Activated CD4-positive, alpha-beta T cell treated with anti-CD3 and anti-CD28 coated beads, Interleukin-2, amount 50 U/mL, for 4 hours (primary cell): ENCODE measurements around the gene RCAN2.

ENCODE experiments used
- DNase-seq, 2 experiments: peaks; one replicate each; pipeline ENCODE4 v3.0.0-alpha.2; 2020

RCAN2 gene

DNA sequence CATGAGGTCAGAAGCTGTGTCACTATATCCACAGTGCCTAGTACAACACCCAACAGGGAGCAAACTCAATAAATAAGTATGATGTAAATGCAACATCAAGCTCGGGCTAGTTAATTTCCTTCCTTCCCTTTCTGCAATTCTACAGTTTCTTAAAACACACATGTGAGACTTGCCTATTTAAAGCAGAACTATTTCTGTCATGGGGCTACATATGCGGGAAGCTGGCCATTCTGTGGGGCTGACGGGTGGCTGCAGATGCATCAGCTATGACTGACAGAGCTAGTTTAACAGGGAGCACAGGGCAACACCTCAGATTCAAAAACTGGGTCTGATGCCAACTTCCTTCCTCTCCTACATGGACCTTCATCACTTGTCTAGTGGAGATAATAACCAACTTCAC is 202.4 kb downstream of the RCAN2 start:
- no peak for DNase-seq

DNA sequence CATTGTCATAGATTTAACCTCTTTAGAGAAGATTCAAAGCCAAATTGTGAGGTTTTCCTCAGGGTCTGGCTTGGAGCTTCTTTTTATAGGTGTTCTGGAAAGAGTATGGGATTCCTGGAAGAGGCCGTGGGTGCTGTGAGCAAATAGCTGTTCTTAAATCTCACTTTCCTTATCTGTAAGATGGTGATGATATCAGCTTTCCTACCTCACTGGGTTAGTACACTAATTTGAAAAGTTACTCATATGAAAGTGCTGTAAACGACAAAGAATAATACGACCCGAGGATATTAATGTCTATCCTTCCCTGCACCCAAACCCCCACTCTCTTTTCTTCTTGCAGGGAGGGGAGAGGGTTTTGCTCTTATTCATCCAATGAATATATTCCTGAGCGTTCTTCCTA is 203.6 kb downstream of the RCAN2 start:
- no peak for DNase-seq

DNA sequence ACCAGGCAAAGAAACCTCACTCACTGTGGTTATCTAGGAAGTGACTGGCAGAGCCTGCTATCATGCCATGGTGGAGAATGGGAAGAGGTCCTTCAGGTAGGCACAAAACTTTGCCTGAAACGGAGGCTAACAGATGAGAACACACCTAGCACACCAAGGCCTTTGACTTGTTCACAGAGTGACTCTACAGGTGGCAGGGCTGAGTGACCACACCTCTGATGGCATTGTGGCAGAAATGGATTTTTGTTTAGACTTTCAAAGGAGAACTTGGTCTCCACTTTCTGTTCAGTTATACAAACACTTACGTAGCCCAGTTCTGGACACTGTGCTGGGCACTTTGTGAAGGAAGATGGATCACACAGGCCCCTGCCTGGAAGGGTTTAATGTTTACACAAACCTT is 204.2 kb downstream of the RCAN2 start:
- no peak for DNase-seq

DNA sequence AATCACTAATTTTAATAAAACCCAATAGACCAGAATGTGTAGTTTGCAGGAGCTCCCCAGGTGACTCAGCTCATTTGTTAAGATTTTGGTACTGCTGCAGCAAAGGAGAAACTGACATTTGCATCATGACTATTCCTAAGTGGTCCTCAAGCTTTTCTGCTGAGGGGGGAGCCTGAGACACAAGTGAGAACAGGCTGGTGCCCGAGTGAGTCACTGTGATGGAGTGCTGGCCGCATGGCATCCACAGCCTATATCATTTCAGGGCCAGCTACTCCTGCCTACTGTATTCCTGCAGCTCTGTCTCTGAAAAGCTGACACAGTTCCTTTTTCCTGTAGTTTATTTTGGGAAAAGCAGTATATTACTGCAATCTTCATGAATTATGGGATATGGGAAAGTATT is 206.8 kb downstream of the RCAN2 start:
- DNase-seq = no peak

DNA sequence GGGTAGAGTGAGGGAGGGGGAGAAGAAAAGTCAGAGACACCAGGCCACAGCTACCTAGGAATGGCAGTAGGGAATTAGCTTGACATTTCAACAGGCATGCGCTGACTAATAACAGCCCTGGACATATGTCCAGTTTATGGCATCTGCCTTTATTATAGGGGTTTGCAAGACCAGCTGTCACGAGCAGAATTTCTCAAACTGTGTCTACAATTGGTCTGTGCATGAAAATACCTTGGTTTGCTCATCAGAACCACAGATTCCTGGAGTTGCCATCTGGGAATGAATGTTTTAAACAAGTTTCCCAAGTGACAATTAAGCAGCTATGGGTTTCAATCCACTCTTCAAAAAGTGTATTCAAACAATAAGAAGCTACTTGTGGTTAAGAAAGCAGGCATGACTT is 210.1 kb downstream of the RCAN2 start:
- no peak for DNase-seq

- no peak for DNase-seq
These were observed 211.4 kb downstream of the RCAN2 start for GRCh38 chr6:46279874-46280273.

DNA sequence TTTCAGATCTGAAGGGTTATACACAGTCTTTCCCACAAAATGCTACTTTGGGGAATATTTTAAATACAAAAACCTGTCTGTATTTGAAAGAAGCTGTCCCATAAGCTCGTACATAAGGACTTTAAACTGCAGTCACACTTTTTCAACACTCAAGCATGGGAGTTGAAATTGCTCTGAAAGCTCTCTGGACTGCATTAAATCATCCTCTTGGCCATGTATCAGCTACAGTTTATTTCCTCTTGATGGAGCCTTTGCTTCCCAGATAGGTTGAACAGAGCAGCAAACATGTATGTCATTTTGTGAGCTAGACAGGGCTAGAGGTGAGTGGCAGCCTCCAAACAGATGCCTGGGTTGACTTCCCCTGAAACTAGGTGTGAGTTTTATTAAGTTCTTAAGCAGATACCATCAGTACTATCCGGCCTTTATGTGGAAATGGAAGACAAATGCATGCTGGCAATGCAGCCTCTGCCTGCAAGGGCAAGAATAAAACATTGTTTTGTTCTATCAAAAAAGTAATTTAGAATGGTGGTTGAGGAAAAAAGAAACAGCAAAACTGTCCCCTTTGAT is 214.6 kb downstream of the RCAN2 start:
- DNase-seq = no peak

DNA sequence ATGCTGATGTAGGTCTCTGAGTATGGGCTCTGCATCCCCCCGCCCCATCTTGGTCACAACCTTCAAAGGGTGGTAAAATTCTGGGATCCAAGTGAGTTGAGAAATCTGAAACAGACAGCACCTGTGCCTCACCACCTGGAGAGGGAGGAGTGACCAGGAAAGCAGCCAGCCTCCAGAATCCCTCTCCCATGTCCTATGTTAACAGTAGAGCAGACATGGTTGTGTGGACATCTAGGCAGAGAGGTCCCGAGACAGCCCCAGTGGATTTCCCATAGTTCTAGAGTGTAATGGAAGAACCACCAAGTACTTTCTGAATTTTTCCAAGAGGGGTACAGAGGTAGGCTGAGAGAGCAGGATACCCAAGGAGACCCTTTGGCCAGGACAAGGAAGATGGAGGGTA is 216.7 kb downstream of the RCAN2 start:
- no peak for DNase-seq

GRCh38 chr6:46273911-46274310 is 217.3 kb downstream of the RCAN2 start:
- DNase-seq = no peak

DNA sequence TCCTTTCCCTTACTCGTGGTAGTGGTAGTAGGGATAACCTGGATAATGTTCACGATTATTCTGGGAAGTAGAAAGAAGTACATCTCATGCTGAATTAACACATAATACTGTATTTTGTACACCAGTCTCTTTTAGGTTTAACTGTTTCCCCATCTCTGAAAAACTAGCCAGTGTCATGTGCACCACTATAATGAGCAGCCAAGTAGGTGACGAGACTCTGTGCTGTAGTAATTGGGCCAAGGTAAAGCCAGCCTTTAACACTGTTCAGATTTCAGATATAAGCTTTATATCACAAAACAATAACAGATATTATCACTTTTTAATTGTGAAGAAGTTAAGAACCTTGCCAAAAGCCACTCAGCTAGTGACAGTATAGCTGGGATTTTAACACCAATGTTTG is 219.5 kb downstream of the RCAN2 start:
- no peak for DNase-seq

DNA sequence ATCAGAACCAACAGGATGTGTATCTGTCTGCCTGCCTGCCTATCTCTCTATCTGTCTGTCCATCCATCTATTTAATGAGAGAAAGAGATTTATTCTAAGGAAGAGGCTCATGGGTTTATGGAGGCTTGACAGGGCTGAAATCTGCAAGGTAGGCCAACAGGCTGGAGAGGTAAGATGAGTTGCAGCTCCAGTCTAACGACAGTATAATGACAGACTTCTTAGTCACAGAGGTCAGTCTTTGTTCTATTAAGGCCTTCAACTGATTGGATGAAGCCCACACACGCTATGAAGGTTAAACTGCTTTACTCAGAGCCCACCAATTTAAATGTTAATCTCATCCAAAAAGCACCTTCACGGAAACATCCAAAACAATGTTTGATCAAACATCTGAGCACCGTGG is 220.1 kb downstream of the RCAN2 start:
- DNase-seq = no peak

GRCh38 chr6:46270336-46270735 is 220.9 kb downstream of the RCAN2 start:
- no peak for DNase-seq

DNA sequence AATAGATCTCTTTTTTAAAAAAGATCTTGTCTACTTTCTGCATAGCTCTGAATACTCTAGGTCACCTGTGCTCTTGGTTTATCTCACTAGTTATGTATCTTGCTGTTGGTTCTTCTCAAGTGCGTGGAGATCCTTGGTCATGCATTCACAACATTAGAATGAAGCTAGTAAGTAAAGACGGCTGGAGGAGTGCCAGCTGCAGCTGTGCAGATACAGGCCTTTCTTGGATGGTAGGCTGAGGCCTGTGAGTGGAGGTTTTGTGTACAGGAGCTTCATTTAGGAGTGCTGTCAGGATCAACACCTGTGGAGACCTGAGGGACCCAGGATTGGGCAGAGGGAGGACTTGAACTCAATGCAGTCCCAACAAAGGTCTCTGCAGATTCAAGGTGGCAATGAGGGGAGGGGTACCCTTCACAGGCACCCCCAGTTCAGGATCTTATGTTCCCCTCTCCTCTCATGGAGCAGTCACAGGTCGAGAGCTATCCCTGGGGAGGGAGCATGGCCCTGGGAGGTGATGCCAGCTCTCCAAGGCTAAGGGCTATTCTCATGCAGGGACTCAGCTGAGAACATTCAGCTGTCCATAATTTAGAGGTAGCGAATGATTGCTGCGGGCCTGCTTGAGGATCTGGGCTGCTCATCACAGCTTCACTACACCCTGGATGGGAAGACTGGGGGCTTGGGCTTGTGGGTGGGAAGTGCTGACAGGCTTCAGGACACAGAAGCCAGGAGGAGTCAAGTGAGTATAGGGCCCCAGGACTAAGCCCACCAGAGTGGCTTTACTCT is 221.6 kb downstream of the RCAN2 start:
- DNase-seq = no peak

DNA sequence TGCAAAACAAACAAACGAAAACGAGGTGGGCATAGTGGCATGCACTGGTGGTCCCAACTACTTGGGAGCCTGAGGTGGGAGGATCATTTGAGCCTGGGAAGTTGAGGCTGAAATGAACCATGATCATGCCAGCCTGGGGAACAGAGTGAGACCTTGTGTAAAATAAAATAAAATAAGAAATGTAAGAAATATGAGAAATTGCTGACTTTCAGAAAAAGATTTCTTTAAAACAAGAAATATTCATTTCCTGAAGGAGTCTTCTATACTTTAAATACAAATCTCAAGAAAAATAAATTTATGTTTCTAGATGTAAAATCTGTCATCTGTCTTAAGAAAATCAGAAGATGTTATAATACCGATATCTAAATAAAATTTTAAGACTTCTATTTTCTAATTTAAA is 223.7 kb downstream of the RCAN2 start:
- no peak for DNase-seq

DNA sequence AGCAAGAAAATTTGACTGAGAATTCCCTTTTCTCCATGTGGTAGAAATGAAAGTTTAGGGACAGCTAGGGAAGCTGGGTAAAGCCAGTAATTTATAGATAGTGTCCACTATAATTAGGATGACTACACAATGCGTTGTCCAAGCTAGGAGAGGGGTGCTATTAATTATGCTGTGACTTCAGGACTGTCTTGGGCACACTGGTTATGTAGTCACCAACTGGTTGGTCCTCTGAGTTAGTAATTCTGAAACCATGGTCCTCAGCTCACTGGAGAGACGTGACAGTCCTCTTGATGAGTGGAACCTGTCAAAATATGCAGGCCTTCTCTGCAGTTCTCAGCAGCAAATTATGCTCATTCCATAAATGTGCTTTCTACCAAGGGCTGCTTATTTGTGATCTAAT is 225.9 kb downstream of the RCAN2 start:
- DNase-seq = no peak

- DNase-seq = no peak
These were observed 227.6 kb downstream of the RCAN2 start for GRCh38 chr6:46263707-46264086.

DNA sequence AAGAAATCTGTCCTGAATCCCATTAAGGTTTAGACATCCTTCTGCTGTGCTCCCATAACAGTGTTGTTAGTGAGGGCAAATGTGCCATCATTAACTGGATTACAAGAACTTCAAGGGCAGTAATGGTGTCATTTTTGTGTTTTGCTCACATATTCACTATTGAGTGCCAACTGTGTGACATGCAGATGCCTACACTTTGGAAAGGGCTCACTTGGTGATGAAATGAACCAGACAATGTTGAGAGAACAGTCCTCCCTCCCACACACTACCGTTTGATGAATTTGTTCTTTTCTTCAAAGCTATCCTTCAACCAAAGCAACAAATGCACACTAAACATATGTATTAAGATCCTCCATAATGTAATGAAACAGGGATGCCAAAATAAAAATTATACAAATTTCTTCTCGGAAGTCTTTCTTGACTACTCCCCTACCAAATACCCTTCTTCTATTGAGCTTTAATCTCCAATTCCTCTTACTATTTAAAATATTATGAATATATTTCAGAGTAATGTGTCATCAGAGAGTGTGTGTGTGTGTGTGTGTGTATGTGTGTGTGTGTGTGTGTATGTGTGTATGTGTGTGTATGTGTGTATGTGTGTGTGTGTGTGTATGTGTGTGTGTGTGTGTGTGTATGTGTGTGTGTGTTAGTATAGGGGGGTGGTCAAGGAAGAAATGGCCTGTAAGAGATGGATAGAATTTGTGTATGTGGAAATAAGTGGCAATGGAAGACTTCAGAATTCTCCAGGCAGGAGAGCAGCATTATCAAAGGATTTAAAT is 228.1 kb downstream of the RCAN2 start:
- no peak for DNase-seq

DNA sequence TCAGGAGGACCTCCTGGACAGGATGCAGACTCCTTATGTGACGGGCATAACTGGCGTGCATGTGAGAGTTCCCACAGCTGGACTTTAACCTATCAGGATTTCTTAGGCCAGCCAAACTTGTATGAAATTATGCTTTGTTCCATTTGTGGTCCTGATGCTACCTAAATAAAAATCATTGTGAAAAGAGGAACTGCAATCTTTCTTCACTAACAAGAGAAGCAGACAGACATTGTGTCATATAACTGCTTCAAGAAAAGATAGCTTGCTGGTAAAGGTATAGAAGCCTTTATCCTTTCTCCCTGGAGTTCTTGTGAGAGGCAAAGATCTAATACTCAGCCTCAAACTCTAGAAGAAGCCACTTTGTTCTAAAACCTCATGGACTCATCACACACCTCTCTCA is 233.0 kb downstream of the RCAN2 start:
- no peak for DNase-seq

DNA sequence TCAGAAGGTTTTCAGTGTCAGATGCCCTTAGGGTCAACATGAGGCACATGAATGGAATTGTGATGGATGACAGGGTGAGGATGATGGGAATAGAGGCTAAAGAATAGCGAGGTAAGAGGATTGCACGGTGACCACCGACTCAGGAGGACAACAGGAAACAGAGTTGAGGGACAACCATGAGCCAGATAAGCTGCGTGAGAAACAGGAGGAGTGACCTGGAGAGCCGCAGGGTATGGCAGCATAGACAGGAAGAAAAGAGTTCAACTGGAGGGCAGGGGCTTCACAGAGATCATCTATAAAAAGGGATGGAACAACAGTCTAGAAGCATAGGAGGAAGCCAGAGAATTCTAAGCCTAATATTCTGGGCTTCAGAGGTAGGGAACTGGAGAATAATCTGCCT is 235.7 kb downstream of the RCAN2 start:
- DNase-seq = no peak

DNA sequence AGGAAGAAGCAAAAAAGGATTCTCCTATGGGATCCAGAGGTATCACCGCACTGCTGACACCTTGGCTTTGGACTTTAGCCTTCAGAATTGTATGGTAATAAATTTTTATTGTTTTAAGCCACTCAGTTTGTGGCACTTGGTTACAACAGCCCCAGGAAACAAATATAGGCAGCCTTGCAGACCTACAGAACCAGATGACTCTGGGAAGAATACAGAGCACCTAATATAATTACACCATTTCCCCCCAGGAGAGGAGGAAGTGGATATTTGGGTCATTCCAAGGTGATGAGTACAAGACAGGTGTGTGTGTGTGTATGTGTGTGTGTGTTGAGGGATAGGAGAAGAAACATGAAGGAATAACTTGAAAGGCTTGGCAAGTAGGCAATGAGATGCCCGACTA is 236.3 kb downstream of the RCAN2 start:
- DNase-seq = no peak

DNA sequence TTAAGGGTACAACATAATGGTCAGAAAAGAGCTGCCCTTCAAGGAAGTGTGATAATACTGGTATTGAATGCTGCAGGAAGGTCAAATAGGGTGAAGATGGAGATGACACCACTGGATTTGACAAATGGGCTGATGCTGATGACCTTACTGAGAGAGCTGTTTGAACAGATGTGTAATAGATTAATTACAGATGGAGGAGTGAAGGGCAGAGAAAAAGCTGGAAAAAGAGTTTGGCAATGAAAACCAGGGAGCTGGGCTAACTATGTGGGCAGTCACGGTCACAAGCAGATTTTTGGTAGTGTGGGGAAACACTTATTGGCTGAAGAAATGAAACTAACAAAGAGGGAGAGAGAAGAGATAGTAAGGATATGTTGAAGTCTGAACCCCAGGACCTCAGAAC is 236.9 kb downstream of the RCAN2 start:
- DNase-seq = no peak

GRCh38 chr6:46251583-46252339 is 239.5 kb downstream of the RCAN2 start:
- DNase-seq = no peak

- no peak for DNase-seq
These were observed 243.1 kb downstream of the RCAN2 start for GRCh38 chr6:46248143-46248542.

- DNase-seq = no peak
These were observed 244.5 kb downstream of the RCAN2 start for GRCh38 chr6:46246727-46247126.
